GM12892 (cell line): ENCODE results near the gene MYO7A.

ENCODE experiments used
- POLR2A ChIP-seq: IDR thresholded peaks from 2 replicates; pipeline ENCODE4 v1.6.1; 2011; ENCODE audit warnings: low read depth, low read length, control low read depth
- POLR2AphosphoS5 ChIP-seq: IDR thresholded peaks from 2 replicates; pipeline ENCODE4 v1.6.1; 2011; ENCODE audit warnings: low read depth, low read length, control low read depth
- TAF1 ChIP-seq: IDR thresholded peaks from 2 replicates; pipeline ENCODE4 v1.6.1; 2011; ENCODE audit warnings: low read depth, mild to moderate bottlenecking, control low read depth, low read length, borderline replicate concordance

GRCh38 chr11:77107950-77108349 lies 20.1 kb upstream of the MYO7A start:
- no peak for TF ChIP-seq POLR2A
- no peak for TF ChIP-seq TAF1
- TF ChIP-seq POLR2AphosphoS5, result no peak
